Testis (tissue), 2 donors: ENCODE data around the gene MRPL38.

Experiments
- POLR2A ChIP-seq: fragments of 450-650 bp; IDR thresholded peaks from one replicate; pipeline ENCODE4 v1.6.1; 2017; ENCODE audit warnings: antibody characterized with exemption, mild to moderate bottlenecking, moderate library complexity
- TF ChIP-seq, protein P1 (sequence below), 3 experiments: fragments of 450-650 bp in 2 of 3; fragments of 200-600 bp in 1 of 3; sonication (generic) in 1 of 3; IDR thresholded peaks; one replicate each; pipeline ENCODE4 v1.5.1; 2016 to 2019; ENCODE audit warnings: antibody characterized with exemption in 3 of 3, mild to moderate bottlenecking in 2 of 3, moderate library complexity in 1 of 3

DNA sequence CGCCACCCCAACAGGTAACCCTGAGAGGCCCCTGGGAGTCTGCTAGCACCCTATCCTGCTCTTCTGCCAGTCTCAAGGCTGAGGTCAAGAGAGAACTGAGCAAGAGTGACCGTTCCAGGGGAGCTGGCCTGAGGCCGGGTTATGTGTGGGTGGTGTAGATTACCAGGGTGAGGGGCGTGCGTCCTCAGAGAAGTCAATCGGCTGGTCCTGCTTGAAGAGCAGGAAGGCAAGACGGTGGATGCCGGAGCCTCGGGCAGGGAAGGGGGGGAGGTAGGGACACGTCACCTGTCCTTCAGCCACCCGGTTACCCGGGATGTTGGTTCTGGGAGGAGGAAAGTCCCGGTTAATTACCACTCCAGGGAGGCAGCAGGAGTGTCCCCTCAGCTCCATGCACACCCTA, 5.3 kb downstream of the MRPL38 start:
- TF ChIP-seq POLR2A = no peak
- TF ChIP-seq, protein P1, sequence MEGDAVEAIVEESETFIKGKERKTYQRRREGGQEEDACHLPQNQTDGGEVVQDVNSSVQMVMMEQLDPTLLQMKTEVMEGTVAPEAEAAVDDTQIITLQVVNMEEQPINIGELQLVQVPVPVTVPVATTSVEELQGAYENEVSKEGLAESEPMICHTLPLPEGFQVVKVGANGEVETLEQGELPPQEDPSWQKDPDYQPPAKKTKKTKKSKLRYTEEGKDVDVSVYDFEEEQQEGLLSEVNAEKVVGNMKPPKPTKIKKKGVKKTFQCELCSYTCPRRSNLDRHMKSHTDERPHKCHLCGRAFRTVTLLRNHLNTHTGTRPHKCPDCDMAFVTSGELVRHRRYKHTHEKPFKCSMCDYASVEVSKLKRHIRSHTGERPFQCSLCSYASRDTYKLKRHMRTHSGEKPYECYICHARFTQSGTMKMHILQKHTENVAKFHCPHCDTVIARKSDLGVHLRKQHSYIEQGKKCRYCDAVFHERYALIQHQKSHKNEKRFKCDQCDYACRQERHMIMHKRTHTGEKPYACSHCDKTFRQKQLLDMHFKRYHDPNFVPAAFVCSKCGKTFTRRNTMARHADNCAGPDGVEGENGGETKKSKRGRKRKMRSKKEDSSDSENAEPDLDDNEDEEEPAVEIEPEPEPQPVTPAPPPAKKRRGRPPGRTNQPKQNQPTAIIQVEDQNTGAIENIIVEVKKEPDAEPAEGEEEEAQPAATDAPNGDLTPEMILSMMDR (IDR thresholded peaks at IDR 0.05) = no peak
